ENCODE data around the gene MCC.

- TF ChIP-seq EP300 (IDR thresholded peaks at IDR 0.05), result no peak
- no peak for TF ChIP-seq POLR2A (IDR thresholded peaks at IDR 0.05)
- no peak for TF ChIP-seq CTCF (IDR thresholded peaks at IDR 0.05)
Measured at GRCh38 chr5:113524927-113525326, 36.7 kb upstream of the MCC start.

Data from ovary (tissue), 3 donors.